Activated gamma-delta T cell treated with Interleukin-2 at 50 U/mL for 16 hours (primary cell): ENCODE measurements around the gene LPAR2.
"Not testable (repeated sequence)": the region's sequence is repeated elsewhere in the genome, so short reads cannot be mapped to it uniquely, and the experiment has no call there.

Experiments
- DNase-seq: peaks from one replicate; pipeline ENCODE4 v3.0.0-alpha.2; 2020

Gene LPAR2

GRCh38 chr19:19627621-19628500 lies at the start of gene LPAR2:
LPAR2 (minus strand) TSS chr19:19628220; CDS start chr19:19627275, 945 bp downstream.
- DNase-seq = peak; percentile 84

DNA sequence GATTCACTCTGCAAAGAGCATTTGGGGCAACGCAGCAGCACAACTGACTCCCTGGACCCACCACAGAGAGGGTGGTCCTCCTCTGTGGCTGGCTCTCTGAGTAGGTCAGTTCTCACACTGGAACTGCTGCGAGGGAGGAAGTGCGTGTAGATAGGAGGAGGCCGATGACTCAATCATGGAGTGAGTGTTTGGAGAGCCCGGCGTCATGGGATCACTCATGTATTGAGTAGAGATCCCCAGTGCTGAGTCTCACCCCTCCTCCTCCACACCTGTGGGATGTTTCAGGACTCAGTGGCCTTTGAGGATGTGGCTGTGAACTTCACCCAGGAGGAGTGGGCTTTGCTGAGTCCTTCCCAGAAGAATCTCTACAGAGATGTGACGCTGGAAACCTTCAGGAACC lies 49.6 kb upstream of the LPAR2 start:
- DNase-seq = no peak

GRCh38 chr19:19674315-19674714 lies 46.3 kb upstream of the LPAR2 start:
- no peak for DNase-seq

- DNase-seq = no peak
These were observed 44.8 kb upstream of the LPAR2 start for GRCh38 chr19:19672816-19673215.

DNA sequence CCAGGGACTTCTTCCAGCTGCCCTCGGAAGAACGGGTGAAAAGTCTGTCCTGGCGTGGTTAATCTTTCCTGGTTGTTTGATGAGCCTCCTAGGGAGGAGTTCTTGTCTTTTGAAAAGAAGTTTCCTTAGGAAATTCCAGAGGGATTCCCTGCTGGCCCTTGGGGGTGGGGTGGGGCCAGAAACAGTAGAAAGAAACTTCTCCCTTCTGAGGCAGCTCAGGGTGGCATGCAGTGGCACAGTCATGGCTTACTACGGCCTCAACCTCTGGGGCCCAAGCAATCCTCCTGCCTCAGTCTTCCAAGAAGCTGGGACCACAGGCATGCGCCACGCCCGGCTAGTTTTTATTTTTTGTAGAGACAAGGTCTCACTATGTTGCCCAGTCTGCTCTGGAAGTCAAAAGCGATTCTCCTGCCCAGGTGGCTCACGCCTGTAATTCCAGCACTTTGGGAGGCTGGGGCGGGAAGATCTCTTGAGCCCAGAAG lies 42.1 kb upstream of the LPAR2 start:
- no peak for DNase-seq

- DNase-seq = peak; percentile 97
These were observed 40.4 kb upstream of the LPAR2 start, which contains the start of gene ZNF101 for GRCh38 chr19:19668230-19669012. ZNF101 (plus strand) TSS chr19:19668839; CDS start chr19:19668964, 125 bp downstream.

DNA sequence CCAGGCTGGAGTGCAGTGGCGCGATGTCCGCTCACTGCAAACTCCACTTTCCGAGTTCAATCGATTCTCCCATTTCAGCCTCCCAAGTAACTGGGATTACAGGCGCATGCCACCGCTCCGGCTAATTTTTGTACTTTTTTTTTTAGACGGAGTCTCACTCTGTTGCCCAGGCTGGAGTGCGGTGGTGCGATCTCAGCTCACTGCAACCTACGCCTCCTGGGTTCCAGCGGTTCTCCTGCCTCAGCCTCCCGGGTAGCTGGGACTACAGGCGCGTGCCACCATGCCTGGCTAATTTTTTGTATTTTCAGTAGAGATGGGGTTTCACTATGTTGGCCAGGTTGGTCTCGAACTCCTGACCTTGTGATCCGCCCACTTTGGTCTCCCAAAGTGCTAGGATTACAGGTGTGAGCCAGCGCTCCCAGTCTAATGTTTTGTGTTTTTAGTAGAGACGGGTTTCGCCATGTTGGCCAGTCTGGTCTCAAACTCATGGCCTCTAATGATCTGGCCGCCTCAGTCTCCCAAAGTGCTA lies 37.5 kb upstream of the LPAR2 start:
- not testable (repeated sequence) for DNase-seq

DNA sequence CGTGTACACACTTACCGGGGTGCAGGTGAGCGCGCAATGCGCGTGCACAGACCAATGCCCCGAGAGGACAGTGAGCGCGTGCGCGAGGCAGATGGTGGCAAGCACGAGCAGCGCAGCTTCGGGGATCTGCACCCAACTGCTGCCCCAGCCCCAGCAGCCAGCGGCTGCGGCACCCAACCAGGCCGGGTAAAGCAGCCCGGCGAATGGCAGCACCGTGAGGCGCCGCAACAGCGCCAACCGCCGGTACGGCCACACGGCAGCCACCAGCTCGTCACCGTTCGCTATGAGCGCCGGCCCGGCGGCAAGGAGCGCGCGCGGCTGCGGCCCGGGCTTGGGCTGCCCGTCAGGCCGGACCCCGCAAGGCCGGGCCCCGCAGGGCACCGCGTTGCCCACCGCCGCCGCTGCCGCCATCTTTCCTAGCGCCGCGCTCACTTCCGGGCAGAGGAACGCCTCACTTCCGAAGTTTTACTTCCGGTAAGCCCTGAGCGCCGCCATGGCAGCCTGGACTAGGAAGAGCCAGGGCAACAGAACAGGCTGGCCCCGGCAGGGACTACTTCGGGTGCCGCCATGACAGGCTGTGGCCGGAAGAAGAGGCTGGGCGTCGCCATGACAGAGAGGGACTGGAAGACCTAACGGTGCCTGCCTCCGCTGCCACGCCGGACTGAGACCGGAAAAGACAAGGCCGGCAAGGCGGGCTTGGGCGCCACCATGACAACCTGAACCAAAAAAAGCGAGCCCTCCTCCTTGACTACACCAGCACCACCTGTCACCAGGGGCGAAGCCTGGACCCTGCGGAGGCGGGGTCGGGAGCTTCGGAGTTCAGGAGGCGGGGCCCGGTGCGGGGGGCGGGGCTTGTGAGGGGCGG lies 35.5 kb upstream of the LPAR2 start, which contains the start of gene ATP13A1:
Gene ATP13A1 (minus strand): TSS at position 421 of the 865 bp plus-strand sequence. CDS start 10 bp downstream, at position 411.
- peak; percentile 93 for DNase-seq

DNA sequence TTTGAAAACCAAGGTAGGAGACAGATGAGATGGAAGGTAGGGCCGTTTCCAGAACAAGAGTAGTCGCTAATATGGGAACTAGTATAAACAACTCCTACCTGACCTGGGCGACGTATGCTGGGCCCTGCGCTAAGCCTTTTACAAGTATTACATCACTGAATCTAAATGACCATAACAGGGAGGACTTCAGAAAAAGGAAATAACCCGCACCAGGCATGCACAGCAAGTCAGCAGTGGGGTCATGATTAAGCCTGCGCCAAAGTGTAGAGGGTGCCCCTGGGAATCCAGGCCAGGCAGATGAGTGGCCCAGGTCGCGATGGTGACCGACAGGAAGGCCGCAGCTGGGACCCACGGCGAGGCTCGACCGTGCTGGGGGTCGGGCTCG lies 34.8 kb upstream of the LPAR2 start:
- DNase-seq = no peak

- DNase-seq = no peak
These were observed 34.3 kb upstream of the LPAR2 start for GRCh38 chr19:19662344-19662743.

GRCh38 chr19:19661675-19662251 lies 33.7 kb upstream of the LPAR2 start:
- DNase-seq = no peak

GRCh38 chr19:19661141-19661674 lies 33.2 kb upstream of the LPAR2 start:
- no peak for DNase-seq

DNA sequence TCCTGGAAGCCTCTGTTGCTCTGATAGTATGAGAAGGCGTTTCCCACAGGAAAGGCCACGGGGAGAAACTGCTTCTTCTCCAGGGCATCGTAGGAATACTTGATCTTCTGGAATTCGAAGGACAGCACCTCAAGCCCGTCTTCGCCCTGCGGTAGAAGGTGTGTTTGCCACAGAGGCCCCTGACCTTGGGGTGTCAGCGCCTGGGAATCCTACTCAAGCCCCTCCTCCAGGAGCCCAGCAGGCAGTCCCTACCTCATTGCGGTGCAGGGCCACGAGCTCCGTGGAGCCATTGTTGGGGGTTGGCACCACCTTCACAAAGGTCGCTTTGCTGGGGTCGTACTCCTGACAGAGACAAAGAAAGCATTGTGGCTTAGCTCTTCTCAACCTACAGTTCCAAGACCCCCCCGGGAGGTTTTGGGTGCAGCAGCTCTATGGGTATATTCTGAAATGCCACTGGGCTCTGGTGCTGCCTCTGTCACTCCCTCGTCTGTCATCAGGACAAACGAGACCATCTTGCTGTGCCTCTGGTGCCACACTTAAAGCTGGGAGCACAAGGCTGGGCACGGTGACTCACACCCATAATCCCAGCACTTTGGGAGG lies 31.7 kb upstream of the LPAR2 start:
- DNase-seq = no peak

- DNase-seq = no peak
These were observed 29.4 kb upstream of the LPAR2 start for GRCh38 chr19:19657397-19657783.

DNA sequence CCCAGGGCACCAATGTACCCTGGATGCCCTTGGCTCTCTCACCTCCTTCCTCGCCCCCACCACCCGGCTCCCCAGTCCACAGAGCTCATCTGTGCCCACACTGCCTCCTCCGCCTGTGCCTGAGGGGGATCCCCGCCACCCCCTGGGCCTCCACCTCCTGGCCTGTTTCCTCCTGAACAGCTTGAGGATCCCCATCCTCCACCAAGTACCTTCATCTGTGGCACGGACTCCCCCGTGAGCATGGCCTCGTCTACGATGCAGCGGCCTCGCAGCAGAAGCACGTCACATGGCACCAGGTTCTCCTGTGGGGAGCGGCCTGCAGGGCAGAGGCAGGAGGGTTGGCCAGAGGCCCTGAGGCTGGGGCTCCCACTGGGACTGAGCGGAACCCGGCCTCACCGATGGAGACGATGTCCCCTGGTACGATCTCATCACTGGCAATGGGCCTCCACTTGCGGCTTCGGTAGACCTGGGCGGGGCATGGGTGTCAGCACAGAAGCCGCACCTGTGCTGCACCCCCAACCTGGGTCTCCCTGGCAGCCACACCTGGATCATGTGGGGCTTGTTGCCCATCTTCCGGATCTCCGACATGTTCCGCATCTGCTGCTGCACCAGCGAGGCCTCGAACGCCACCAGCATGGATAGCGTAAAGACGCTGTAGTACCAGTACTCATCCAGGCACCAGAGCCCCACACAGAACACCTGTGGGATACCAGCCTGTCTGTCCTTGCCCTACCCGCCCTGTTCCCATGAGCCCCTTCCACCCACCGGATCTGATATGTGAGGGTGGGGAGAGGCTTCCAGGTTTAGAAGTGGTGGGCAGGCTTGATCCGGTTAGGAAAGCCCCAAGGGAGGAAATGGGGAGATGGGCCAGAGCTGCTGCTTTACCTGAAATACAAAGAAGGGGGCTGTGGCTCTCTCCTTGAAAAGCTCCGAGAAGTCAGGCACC lies 28.7 kb upstream of the LPAR2 start:
- no peak for DNase-seq

DNA sequence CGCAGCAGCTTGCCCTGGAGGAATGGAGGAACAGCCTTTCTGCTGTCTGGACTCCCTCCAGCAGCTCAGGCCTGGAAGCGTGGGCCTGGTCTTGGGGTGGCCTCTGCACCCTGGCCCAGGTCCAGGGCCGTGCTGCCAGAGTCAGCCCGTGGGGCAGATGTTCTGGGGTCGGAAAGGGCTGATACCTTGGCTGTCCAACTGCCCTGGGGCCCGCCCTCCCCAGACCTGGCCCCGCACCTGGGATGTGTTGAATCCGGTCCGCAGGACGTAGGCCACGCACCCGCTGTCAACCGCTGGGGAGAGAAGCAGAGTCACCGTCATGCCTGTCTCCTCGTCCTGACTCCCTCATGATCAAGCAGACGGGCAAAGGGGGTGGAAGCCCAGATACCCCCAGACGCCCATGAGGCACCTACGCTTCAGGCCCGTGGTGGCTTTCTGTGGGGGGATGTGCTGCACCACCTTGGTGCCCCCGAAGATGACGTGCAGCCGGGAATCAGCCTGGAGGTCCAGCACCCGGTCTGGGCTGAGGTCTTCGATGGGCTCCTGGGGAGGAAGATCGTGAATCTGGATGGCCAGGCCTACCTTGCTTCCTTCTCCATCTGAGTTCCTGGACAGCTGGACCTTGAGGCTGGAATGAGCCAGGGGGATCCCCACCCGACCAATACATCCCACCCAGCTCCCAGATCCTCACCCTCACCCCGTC lies 27.8 kb upstream of the LPAR2 start:
- DNase-seq = no peak

DNA sequence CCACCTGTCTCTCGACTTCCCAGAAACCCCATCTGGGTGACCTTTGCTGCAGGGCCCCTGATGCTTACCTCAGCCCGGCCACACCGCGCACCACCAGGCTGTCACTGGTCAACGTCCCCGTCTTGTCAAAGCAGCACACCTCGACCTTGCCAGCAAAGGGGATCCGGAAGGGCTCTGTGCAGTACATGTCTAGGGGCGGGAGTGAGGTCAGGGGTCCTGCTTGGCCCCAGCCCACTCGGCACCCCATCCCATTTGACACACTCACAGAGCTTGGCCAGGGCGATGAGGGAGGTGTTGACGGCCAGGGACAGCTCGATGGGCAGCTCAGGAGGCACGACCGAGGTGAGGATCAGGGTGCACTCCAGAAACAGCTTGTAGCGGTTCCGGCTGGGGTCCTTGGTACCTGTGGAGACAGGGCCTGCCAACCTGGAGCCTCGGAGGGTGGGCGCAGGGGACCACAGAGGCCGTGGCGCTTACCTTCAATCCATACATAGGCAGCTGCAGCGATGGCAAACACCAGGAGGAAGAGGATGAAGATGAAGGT lies 27.1 kb upstream of the LPAR2 start:
- DNase-seq = no peak

GRCh38 chr19:19654441-19654840 lies 26.4 kb upstream of the LPAR2 start:
- no peak for DNase-seq

GRCh38 chr19:19653597-19654147 lies 25.7 kb upstream of the LPAR2 start:
- DNase-seq = no peak
